Body of pancreas (tissue), 4 donors: ENCODE results near the gene OPALIN. TPM values are rescaled to one million over a fixed set of nuclear protein-coding genes. Genes with fewer than 3 reads are reported as not detected.
A peak's percentile ranks its signal among the peaks of the same experiment; 100 is the strongest.

Experiments used
- ATAC-seq: fragments of 150-250 bp; one replicate; pipeline ENCODE4 v1.9.1; 2016
- DNase-seq, 4 donors: peaks; one replicate each; pipeline ENCODE4 v3.0.0-alpha.2; 2019
- H3K27ac ChIP-seq, 4 donors: fragments of 200-600 bp; sonication (generic); 1 replicate in 3 of 4; 2 replicates in 1 of 4; pipeline versions ENCODE4 v1.5.1 to v1.6.1; 2016 to 2019; ENCODE audit warnings: mild to moderate bottlenecking in 1 of 4, mixed read lengths in 1 of 4, moderate library complexity in 1 of 4
- H3K27me3 ChIP-seq, 2 donors: fragments of 200-600 bp; sonication (generic); one replicate each; pipeline ENCODE4 v1.6.0; 2016; ENCODE audit warnings: mild to moderate bottlenecking in 1 of 2
- H3K36me3 ChIP-seq, 2 donors: fragments of 200-600 bp; sonication (generic); replicated peaks in 1 of 2; 2 replicates each; pipeline ENCODE4 v1.5.1; 2016; ENCODE audit warnings: low read depth in 2 of 2; ENCODE audit not compliant: insufficient read depth in 1 of 2
- H3K4me1 ChIP-seq: fragments of 200-600 bp; sonication (generic); one replicate; pipeline ENCODE4 v1.6.0; 2016
- H3K4me3 ChIP-seq, 2 donors: fragments of 200-600 bp; sonication (generic); 1 replicate in 1 of 2; 2 replicates in 1 of 2; pipeline ENCODE4 v1.5.1; 2016 to 2019
- H3K9me3 ChIP-seq, 3 donors: fragments of 200-600 bp; sonication (generic); 1 replicate in 2 of 3; 2 replicates in 1 of 3; pipeline ENCODE4 v1.5.1; 2016
- CTCF ChIP-seq, 7 experiments: fragments of 450-650 bp in 4 of 7; fragments of 200-600 bp in 3 of 7; sonication (generic) in 3 of 7; IDR thresholded peaks; one replicate each; pipeline ENCODE4 v1.5.1; 2016 to 2019; ENCODE audit warnings: antibody characterized with exemption in 7 of 7
- POLR2A ChIP-seq, 3 donors: fragments of 450-650 bp; IDR thresholded peaks; one replicate each; pipeline ENCODE4 v1.6.1; 2016; ENCODE audit warnings: antibody characterized with exemption in 3 of 3, mild to moderate bottlenecking in 2 of 3
- WGBS, 2 donors: methylation state at CpG; one replicate each; pipeline ENCODE4 v1.1.5; 2017; 5-methylcytosine and 5-hydroxymethylcytosine counted together
- intact Hi-C: fragments of 100-400 bp; cut with DNase I; formaldehyde crosslinking; loops from one replicate; pipeline ENCODE4 v1.15.1; 2023
- total RNA-seq, 2 donors: library from RNA; depleted of rRNA; stranded (reverse); fragments of >200 nt; gene quantifications; one replicate each; pipeline ENCODE4 v1.1.0, GENCODE V29; 2016

The OPALIN gene
- total RNA-seq, 2 donors from 2014 or later, result not detected

GRCh38 chr10:96324447-96324846, 34.4 kb downstream of the OPALIN start:
- WGBS, 2 donors, result 73 to 75% methylated on average over 2 of the region's 2 CpGs
- DNase-seq, result no peak
- TF ChIP-seq POLR2A (IDR thresholded peaks at IDR 0.05) (no peak), CTCF (IDR thresholded peaks at IDR 0.05) (no peak)

GRCh38 chr10:96322275-96322674, 36.5 kb downstream of the OPALIN start:
- no peaks in the 10 kb centered on the region for H3K27me3 ChIP-seq
- TF ChIP-seq POLR2A (IDR thresholded peaks at IDR 0.05) (no peak), CTCF (IDR thresholded peaks at IDR 0.05) (no peak)
- no peaks in the 10 kb centered on the region for H3K9me3 ChIP-seq
- no peaks in the 10 kb centered on the region for H3K4me1 ChIP-seq
- no peaks in the 10 kb centered on the region for H3K36me3 ChIP-seq
- intact Hi-C loops, result no loop called here
- no peak overlapping the region for H3K4me3 ChIP-seq
- 81 to 84% methylated on average over 1 of the region's 1 CpG for WGBS, 2 donors
- H3K27ac ChIP-seq, result no peak overlapping the region
- DNase-seq (no peak), ATAC-seq (no peak)

More at GRCh38 chr10:96324447-96324846, 34.4 kb downstream of the OPALIN start:
- ATAC-seq, result no peak
- no peak overlapping the region for H3K27ac ChIP-seq
- intact Hi-C loops, result no loop called here
- no peaks in the 10 kb centered on the region for H3K4me1 ChIP-seq
- no peaks in the 10 kb centered on the region for H3K36me3 ChIP-seq
- H3K4me3 ChIP-seq, result no peak overlapping the region
- H3K9me3 ChIP-seq, result no peaks in the 10 kb centered on the region
- no peaks in the 10 kb centered on the region for H3K27me3 ChIP-seq

GRCh38 chr10:96321822-96322221, 37.0 kb downstream of the OPALIN start:
- intact Hi-C loops, result no loop called here
- WGBS, 2 donors, result 53 to 61% methylated on average over 5 of the region's 5 CpGs
- no peaks in the 10 kb centered on the region for H3K4me1 ChIP-seq
- no peak overlapping the region for H3K4me3 ChIP-seq
- no peak for TF ChIP-seq POLR2A (IDR thresholded peaks at IDR 0.05)
- no peak for TF ChIP-seq CTCF (IDR thresholded peaks at IDR 0.05)
- no peak overlapping the region for H3K27ac ChIP-seq
- DNase-seq, result no peak
- H3K9me3 ChIP-seq, result no peaks in the 10 kb centered on the region
- H3K36me3 ChIP-seq, result no peaks in the 10 kb centered on the region
- no peaks in the 10 kb centered on the region for H3K27me3 ChIP-seq
- ATAC-seq, result no peak

- no peak for DNase-seq
- H3K27ac ChIP-seq, result no peak overlapping the region
- TF ChIP-seq POLR2A (IDR thresholded peaks at IDR 0.05) (no peak), CTCF (IDR thresholded peaks at IDR 0.05) (no peak)
- no peak overlapping the region for H3K4me3 ChIP-seq
- intact Hi-C loops, result no loop called here
- H3K9me3 ChIP-seq, result no peaks in the 10 kb centered on the region
- H3K36me3 ChIP-seq, result no peaks in the 10 kb centered on the region
- 16 to 29% methylated on average over 3 of the region's 3 CpGs for whole genome bisulfite sequencing, 2 donors
- H3K4me1 ChIP-seq, result no peaks in the 10 kb centered on the region
- ATAC-seq, result peak; percentile 33
- no peaks in the 10 kb centered on the region for H3K27me3 ChIP-seq
Measured at GRCh38 chr10:96319754-96320474, 38.9 kb downstream of the OPALIN start.
